ENCODE data around the gene SOCS7. TPM values are rescaled to one million over a fixed set of nuclear protein-coding genes. Genes with fewer than 3 reads are reported as not detected.
"Not testable (repeated sequence)": the region's sequence is repeated elsewhere in the genome, so short reads cannot be mapped to it uniquely, and the experiment has no call there.

SOCS7 gene
- polyA plus RNA-seq, 1 donor = 22.2 TPM

DNA sequence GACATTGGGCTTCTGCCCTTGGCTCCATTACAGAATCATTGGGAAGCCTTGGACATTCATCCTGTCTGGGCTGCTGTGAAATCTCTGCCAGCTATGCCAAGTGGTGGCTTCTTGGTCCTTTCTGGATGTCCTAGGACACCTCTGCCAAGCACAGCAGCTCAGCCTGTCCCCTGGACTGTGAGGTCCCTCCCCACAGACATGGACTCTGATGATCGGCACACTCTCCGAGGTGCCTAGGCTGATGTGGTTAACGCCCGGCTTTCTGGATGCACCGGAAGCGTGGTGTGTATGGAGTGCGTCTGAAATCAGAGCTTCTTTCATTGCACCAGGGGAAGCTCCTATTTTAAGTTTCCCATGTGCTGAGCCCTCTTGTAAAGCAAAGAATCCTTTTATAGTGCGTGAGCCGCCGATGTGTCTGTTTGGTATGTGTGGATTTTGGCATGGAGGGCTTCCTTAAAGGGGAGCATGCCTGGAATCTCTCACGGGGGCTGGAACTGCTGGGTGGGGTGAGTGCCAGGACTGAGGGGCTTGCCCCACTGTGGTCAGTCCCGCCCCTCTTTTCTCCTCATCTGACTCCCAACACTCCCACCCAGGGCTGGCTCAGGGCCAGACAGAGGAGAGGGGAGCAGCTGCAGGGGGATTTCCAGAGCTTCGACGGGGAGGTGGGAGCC is 69.7 kb downstream of the SOCS7 start:
- no peak for DNase-seq

DNA sequence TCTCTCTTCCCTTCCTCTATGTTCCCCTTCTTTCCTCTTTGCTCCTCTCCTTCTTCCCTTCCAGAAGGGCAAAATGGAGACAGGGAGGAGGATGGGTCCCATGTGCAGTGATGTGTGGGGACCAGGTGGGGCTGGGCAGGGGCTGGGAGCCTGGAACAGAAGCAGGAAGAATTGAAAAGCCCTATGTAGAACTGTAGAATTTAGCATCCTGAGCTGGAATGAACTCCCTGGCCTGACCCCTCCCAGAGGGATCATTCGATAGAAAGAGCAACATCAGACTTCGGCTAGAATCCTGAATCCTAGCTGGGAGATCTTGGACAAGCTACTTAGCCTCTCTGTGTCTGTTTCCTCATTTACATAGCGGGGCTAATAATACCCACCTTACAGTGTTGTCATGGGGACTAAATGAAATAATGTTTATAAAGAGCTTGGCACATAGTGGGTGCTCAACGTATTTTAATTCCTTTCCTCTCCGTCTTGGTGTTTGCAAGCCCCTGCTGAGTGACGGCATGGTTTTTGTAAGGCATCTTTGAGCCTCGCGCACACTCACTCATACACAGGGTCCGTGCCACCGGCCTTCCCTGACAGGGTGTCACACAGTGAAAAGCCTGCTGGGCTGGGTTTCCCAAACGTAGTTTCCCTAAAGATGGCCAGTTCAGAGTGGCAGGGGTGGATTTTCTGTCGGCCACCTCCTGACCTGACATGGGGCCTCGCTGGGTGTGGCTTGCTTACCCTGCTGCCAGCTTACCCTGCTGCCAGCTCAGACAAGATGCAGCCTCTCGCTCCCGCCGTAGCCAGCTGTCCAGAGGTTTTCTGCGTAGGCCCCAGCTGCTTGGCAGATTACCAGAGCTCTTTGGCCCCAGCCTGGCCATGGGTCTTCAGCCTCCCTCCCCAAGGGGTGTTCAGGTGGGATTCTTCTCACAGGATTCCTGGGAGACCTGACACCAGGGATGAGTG is 70.5 kb downstream of the SOCS7 start:
- no peak for DNase-seq

DNA sequence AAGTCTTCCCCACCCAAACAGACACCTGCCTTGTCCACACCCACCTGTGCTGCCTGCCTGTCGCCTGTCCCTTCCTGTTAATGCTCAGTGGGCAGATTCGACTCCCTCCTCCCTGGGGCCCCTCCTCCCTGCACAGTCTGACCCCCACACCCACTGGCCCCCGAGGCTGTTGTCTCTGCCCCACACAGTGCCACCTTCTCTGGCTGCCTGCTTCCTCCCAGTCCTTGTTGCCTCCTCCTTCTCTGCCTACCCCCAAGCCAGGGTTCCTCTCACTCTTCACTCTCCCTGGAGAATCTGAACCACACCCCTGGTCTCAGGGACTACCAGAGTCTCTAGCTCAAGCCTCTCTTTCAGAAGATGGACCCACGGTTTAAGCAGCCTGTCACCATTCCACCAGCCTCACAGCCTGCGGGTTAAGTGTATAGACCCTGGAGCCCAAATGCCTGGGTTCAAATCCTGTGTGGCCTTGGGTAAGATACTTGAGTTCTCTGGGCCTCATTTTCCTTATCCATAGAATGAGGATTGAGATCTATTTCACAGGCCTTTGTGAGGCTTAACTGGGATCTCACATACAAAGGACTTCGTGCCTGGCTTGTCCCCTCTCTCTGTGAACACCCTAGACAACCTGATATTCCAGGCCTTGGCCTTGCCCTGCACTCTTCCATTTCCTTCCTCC is 72.8 kb downstream of the SOCS7 start:
- DNase-seq = no peak

DNA sequence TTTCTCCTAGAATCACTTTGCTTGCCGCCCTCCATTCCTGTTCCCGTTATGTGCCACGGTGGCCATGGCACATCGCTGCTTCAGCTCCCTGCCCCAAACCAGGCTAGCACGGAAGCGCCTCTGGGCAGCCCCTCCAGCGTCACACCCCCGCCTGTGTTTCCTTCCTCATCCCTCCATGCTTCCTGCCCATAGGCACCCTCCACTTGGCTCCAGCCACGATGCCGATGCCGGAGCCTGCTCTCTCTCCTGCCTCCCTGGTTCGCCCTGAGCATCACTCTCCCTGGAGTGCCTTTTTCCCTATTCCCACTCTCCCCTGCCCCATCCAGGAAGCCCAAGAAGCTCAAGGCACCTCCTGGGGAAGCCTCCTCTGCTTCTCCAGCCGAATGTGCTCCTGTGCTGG is 73.4 kb downstream of the SOCS7 start:
- DNase-seq = no peak

DNA sequence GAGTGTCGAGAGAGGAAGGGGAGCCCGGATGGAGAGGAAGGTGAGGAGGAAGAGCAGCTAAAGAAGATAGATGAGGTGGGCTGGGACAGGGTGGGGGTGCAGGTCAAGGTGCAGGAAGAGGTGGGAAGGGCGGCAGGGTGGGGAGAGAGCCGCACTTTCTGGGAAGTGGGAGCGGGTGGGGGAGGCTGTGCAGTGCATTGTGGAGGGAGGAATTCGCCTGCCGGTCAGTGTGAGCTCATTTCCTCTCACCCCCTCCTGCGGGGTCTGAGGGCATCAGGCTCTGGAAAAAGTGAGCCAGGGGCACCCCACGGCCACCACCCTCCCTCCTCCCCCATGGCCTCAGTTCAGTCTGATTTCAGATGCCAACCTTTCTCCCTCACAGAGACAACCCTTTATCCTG is 74.1 kb downstream of the SOCS7 start:
- DNase-seq = no peak

DNA sequence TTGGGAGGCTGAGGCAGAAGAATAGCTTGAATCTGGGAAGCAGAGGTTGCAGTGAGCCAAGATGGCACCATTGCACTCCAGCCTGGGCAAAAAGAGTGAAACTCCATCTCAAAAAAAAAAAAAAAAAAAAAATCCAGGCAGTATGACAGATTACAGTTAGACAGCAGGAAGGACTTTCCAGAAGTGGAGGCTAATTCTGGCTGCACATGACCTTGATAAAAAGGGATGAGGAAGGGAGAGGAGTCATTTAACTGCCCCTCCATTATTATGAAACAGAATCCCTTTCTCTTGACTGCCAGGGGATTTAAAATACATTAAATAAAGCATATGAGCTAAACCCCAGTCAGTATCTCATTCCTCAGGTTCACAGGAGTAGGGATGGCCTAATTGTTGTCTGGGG is 74.8 kb downstream of the SOCS7 start:
- DNase-seq = no peak

DNA sequence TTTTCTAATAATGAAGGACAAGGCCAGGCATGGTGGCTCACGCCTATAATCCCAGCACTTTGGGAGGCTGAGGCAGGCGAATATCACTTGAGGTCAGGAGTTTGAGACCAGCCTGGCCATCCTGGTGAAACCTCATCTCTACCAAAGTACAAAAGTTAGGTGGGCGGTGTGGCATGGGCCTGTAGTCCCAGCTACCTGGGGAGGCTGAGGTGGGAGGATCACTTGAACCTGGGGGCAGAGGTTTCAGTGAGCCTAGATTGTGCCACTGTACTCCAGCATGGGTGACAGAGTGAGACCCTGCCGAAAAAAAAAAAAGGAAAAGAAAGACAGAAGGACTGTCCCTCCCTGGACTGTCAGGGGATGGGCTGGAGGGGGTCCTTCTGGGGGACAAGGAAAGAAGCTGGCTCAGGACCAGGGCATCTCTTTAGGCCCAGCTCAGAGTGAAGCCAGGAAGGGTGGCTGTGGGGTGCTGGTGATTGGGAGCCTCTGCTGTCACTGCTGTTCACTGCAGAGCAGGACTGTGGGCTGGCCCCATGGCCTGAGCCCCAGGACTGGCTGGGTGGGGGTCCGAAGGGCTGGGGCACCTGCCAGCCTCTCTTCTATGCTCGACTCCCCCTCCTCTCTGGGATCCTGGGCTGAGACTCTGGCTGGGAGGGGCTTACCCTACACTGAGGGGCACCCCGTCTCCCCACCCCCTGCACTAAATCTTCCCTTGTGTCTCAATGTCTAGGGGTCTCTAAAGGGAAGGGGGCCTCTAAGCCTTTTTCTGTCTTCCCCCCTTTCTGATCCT is 75.7 kb downstream of the SOCS7 start:
- DNase-seq = no peak

DNA sequence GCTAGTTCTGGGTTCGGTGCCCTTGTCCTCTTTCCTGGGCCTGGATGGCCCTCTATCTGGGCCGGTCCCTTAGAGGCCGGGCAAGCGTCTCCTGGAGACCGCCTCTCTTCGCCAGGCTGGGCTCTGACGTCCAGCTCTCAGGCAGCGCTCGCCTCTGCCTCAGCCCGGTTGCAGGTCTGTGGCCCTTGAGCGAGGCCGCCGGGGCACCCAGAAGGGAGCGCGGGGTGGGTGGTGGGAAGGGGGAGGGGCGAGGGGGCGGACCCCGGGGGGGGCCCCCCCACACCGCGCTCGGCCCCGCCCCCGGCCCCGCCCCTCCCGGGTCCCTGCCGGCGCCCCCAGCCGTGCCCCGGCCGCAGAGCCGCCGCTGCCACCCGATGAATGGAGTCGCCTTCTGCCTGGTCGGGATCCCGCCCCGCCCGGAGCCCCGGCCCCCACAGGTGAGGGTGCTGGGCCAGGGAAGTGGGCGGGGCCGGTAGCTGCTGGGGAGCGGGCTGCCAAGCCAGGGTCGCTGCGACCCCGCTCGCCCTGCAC is 76.5 kb downstream of the SOCS7 start, which contains the start of gene ARHGAP23:
Gene ARHGAP23 (plus strand): TSS at position 353 of the 531 bp plus-strand sequence. CDS start 22 bp downstream, at position 375.
- no peak for DNase-seq

DNA sequence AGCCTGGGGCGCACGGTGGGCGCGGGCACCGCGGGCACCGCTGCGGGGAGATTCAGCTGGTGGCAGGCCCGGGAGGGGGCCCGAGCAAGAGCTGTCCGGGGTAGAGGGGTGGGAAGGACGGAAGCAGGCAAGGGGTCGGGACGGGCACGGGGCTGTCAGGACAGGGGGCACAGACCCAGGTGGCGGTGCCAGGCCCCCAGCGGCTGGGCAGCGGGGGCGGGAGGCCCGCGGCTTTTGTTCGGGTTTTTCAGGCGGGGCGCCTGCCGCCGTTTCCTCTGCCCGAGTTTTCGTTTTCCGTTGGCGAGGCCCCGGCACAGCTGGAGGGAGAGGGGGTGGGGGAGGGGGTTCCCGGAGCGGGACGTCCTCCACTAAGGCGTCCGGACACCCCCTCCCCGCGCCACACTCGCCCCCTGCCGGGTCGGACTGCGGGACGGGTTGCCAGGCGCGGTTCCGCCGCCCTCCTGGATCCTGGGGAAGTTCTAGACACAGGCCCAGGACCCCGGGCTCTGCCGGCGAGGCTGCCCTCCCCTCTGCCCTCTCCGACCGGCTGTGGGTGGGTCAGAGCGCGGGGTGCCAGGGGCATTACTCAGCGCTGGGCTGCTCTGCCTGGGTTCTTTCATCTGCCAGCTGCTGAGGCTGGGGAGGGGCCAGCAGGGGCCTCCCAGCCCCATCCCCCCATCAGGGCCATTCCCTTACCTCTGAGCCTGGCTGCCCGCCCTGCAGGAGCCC is 77.2 kb downstream of the SOCS7 start:
- no peak for DNase-seq

DNA sequence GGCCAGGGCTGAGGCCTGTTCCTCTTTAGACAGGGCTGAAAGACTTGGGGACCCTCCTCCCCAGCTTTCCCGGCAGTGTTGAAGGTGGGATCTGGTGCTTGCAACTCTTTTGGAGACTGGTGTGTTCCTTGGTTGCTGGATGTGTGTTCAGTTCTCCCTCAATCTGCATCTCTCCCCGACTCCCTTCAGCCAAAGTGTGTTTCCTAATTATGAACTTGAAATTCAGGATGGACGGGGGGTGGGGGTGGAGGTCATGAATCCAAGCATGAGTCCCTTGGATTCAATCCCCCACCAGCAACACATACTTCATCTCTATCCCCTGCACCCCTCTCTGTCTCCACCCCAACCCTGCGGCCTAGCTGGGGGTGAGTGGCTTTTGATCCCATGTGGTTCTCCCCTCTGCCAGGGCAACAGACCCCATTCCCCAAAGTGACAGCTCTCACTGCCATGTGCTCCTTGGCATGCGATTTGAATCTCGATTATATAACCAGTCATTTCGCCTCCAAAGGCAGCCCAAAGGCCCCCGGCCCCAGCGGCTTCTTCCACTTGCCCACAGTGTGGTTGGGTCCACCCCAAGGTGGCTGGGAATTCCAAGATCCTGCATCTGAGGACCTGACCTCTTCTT is 77.9 kb downstream of the SOCS7 start:
- DNase-seq = no peak

DNA sequence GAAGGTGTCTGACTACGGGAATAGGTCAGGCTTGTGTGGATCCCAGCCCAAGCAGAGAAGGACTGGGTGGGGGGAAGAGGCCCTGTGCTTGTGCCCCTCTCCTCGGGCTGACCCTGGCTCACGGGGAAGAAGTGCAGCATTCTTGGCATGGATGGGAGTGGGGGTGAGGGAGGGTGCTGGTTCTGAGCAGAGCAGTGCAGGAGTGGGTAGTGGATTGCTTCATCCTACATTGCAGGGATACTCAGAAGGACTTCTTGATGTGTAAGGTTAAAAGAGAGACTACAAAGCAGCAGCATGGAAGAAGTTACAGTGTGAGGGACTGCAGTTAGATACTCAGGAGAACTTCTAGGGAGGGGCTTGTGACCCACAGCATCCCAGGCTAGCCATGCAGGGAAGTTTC is 78.7 kb downstream of the SOCS7 start:
- DNase-seq = no peak

DNA sequence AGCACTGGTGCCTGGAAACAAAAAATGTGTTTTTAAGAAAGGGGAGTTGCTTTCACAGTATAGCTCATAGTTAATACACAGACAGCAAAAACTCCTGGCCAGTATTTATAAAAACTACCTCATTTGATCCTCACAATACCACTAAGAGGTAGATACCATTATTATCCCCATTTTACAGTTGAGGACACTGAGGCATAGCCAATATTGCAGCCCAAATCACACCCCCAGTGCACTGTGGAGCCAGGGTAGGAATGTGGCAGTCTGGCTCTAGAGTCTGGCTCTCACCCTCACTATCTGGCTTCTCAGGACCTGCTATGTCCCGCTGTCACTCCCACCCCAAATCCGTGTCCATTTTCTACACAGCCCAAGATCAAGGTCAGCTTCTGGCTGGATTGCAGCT is 79.2 kb downstream of the SOCS7 start:
- DNase-seq = no peak

DNA sequence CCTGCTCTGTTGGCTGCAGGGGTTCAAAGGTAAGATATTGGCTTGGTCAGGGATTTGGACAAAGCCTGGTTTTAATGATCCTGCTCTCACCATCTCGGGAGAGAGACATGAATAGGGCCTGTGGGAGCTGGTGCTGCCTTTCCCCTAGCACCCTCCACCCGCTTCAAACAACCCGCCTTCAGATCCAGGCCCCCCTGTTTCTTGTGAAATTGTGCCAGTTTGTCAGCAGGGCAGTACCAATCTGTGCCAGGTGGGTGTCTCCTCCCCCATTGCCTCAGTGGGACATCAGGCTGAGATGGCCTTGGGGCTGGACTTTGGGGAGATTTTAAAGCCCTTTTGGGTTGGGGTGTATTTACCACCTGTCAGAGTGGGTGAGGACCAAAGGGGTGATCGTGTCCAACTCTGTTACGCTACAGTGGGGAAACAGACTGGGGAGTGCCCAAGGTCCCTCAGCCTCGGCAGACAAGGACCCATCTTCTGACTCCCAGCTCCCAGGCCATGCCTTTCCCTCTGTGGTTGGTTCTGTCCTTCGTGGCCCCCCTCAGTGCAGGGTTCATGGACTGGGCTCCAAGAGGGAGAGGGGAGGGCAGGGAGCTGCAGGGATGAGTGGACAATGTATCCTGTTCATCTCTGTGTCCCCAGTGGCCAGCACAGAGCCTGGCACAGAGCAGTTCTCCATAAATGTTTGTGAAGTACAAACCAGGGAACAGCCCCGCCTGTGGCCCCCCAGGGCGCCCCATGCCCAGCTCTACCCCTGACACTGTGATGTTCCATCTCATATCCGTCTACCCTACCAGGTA is 79.9 kb downstream of the SOCS7 start:
- DNase-seq = no peak

DNA sequence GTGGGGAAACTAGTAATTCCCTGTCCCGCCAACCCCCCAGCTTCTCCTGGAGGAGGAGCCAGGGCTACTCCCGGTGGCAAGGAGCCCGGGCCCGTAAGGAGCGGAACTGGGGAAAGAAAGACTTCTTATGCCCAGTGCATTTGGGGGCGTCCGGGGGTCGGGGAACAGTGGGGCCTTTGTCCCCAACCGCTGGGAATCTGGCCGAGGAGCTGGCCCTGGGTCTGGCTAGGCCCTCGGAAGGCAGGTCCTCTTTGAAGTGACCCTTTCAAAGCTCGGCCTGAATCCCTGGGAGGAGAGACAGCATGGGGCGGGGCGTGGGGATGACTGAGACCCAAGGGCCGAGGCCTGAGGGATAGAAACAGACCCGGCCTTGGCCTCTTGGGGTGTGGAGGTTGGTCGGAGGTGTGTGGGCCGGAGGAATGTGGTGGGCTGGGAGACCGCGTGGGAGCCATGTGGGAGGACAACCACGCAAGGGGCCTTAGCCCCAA is 82.6 kb downstream of the SOCS7 start:
- DNase-seq = no peak

DNA sequence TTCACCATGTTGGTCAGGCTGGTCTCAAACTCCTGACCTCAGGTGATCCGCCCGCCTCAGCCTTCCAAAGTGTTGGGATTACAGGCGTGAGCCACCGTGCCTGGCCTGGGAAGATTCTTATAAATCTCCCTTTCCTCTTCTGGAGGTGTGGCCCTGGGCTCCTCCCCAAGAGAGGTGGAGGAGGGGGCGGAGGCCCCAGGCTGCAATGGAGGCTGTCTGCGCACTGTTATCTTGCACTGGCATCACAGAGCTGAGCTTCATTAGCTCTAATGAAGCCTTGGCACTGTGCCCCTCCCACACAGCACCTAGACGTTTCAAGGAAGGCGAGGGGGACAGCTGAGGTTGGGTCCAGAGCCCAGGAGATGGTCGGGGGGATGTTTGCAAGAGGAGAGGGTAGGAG is 84.2 kb downstream of the SOCS7 start:
- no peak for DNase-seq

DNA sequence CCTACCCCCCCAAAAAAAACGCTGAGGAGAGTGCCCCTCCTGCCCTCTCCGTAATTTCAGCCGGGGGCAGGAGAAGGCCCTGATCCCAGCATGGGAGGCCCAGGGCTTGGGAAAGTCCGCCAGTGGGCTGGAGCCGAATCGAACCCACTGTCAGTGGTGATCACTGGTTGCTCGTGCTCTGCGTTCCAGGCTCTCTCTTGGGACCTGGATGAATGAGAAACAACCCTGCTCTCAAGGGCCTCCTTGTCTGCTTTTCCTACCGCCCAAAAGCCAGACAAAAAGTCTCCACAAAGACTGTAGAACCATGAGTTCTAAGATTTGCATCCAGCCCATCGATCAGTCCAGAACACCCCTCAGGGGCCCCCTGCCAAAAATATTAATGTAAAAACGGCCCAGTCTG is 84.7 kb downstream of the SOCS7 start:
- DNase-seq = no peak

DNA sequence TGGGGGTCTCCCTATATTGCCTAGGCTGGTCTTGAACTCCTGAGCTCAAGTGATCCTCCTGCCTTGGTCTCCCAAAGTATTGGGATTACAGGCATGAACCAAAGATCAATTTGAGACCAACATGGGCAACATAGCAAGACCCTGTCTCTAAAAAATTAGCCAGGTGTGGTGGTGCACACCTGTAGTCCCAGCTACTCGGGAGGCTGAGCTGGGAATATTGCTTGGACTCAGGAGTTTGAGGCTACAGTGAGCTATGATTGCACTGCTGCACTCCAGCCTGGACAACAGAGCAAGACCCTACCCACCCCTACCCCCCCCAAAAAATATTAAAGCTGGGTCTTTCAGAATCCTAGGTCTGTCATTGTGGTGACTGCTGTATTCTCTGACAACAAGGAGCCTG is 85.7 kb downstream of the SOCS7 start:
- not testable (repeated sequence) for DNase-seq

DNA sequence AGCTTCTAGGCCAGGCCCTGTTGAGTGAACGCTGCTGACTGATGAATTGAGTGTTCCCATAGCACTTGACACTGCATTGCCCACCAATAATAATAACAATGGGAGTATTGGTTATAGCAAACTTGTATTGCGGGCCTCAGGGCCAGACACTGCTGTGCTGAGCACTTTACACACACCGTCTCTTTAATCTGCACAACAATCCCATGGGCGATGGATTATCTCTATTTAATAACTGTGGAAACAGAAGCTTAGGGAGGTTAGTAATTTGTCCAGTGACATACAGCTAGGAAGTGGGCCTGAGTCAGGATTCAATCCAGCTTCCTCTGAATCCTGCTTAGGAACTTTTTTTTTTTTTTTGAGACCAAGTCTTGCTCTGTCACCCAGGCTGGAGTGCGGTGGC is 87.8 kb downstream of the SOCS7 start:
- no peak for DNase-seq

DNA sequence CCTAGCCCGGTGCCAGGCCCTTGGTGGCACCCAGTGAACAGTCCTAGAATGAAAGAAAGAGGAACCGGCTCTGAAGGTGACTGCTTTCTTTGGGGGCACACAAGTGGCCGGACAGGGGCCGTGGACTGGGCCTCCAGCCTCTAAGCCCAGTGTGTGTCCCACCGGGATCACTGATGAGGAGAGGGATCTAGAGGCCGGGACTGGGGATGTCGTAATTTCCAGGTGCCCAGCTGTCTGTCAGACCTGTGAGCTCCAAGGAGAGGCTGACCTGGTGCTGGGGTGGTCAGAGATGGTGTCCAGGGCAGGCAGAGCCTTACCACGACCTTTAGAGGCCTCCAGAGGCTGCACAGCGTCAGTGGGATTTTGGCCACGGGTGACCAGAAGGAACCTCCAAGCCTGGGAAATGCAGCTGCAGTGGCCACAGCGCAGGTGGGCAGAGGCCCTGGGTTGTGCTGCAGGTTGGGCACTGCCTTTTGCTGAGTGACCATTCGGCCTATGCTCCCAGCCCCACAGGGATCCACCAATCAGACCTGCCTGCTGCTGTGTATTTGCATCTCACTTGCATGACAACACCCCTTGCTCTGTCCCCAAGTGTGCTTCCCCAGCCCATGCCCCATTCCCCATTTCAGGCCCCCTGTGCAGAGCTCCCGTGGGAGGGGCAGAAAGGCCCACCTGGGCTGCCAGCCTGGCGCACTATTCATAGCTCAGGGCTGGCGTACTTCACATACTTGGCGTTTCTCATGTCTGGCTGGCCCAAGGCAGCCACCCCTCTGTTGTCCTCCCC is 89.2 kb downstream of the SOCS7 start:
- DNase-seq = no peak
